Pancreas (tissue), 10 donors: ENCODE measurements around the gene POLR3A. TPM values are rescaled to one million over a fixed set of nuclear protein-coding genes. Genes with fewer than 3 reads are reported as not detected.
"Not testable (repeated sequence)": the region's sequence is repeated elsewhere in the genome, so short reads cannot be mapped to it uniquely, and the experiment has no call there.

Experiments
- ATAC-seq, 4 donors: fragments of 200-7000 bp; cut with Tn5 transposase; one replicate each; pipeline versions ENCODE4 v1.8.0 to v1.9.1; 2020; ENCODE audit warnings: mild to moderate bottlenecking in 4 of 4, moderate library complexity in 4 of 4
- DNase-seq, 6 donors: peaks; one replicate each; pipeline ENCODE4 v3.0.0-alpha.2; 2020
- FAIRE-seq: peaks from 2 replicates; lab custom pipeline; 2012; peaks lifted over from hg19 to GRCh38; lab: Jason Lieb, UNC
- H3K27ac ChIP-seq, 4 donors: fragments of 200-600 bp; sonication (generic); 1 replicate in 3 of 4; 2 replicates in 1 of 4; pipeline versions ENCODE4 v1.5.0 to v1.8.0; 2020
- H3K27me3 ChIP-seq, 4 donors: fragments of 200-600 bp; one replicate each; pipeline ENCODE4 v1.8.0; 2021
- H3K36me3 ChIP-seq, 3 donors: fragments of 200-600 bp; sonication (generic) in 1 of 3; one replicate each; pipeline versions ENCODE4 v1.5.0 to v1.8.0; 2020 to 2021
- H3K4me1 ChIP-seq, 3 donors: fragments of 200-600 bp; one replicate each; pipeline ENCODE4 v1.8.0; 2021
- H3K4me3 ChIP-seq, 4 donors: fragments of 200-600 bp; sonication (generic) in 2 of 4; one replicate each; pipeline versions ENCODE4 v1.5.0 to v1.8.0; 2020 to 2021
- H3K9me3 ChIP-seq, 4 donors: fragments of 200-600 bp; one replicate each; pipeline ENCODE4 v1.8.0; 2021
- CTCF ChIP-seq, 4 donors: fragments of 200-600 bp; sonication (generic) in 3 of 4; IDR thresholded peaks; one replicate each; pipeline versions ENCODE4 v1.5.0 to v1.8.0; 2021; ENCODE audit warnings: antibody characterized with exemption in 4 of 4
- WGBS, 2 donors: extraction: QIAGEN DNeasy Blood & Tissue Kit; methylation state at CpG; one replicate each; pipeline ENCODE4 v1.1.7; 2013; 5-methylcytosine and 5-hydroxymethylcytosine counted together
- intact Hi-C, 3 donors: fragments of 100-400 bp; cut with DNase I; formaldehyde crosslinking; loops; one replicate each; pipeline versions ENCODE4 v1.11.1 to v1.14.2; 2022
- polyA plus RNA-seq, 2 donors: library from polyadenylated mRNA; stranded (reverse); fragments of 200-250 nt; gene quantifications; one replicate each; pipeline ENCODE4 v1.2.3, GENCODE V29; 2013
- total RNA-seq, 6 donors: library from RNA; stranded (reverse); fragmentation: NEBNext Ultra II Directional in 4 of 6; extraction: Animal tissue kit (Norgen Biotek cat#: 25700) in 4 of 6; gene quantifications; one replicate each; pipeline versions ENCODE4 v1.2.1 to v1.2.4, GENCODE V29; 2021 to 2023
- donor health status: healthy with polysubstance abuse.
- donor health status: DM: no; HTN: no; CAD: no; lungs with moderate emphysema.
- donor health status: DM: no; HTN: no; CAD: no.
- donor health status: control.
- donor health status: control.
- donor health status: Bipolar disorder and iron deficiency.
- donor health status: DM: yes; HTN: yes; CAD: no.
- donor health status: DM: no; HTN: no; CAD: no.
- donor health status: DM: no; HTN: no; CAD: no.
- donor health status: DM: yes; HTN: yes; CAD: no.

The POLR3A gene
- 1 to 10 TPM; 4.5 to 7.4 (median 5.5) TPM for total RNA-seq
- 1 to 10 TPM; 4.0 to 5.9 TPM for polyA plus RNA-seq

- TF ChIP-seq CTCF (IDR thresholded peaks at IDR 0.05): peak; percentile 18 to 62 (median 32)
- WGBS, 2 donors: 0% methylated on average over 35 of the region's 35 CpGs
These were observed at the start of gene POLR3A for GRCh38 chr10:78029269-78030226. POLR3A (minus strand) TSS chr10:78029515; CDS start chr10:78029407, 108 bp downstream.

GRCh38 chr10:78078539-78079330 lies 49.4 kb upstream of the POLR3A start:
- 61 to 74% methylated on average over 4 of the region's 4 CpGs for WGBS, 2 donors

More at GRCh38 chr10:78029269-78030226, at the start of gene POLR3A:
- intact Hi-C loops: no loop called here
- ATAC-seq (peak; percentile 76 to 86 (median 80)), DNase-seq (peak; percentile 93 to 98 (median 94)), FAIRE-seq (no peak)
- H3K4me1 ChIP-seq: peaks cover 0 to 18% (median 11%) of the 10 kb centered on the region in 3 donors
- H3K27ac ChIP-seq: peak within 1 kb of the TSS; percentile 10 to 87 (median 50)
- H3K36me3 ChIP-seq: peaks cover 0 to 14% (median 9%) of the 10 kb centered on the region in 3 donors
- no peaks in the 10 kb centered on the region for H3K9me3 ChIP-seq
- H3K4me3 ChIP-seq: peak within 1 kb of the TSS; percentile 69 to 85 (median 81)
- H3K27me3 ChIP-seq: no peaks in the 10 kb centered on the region

GRCh38 chr10:78075806-78076205 lies 46.5 kb upstream of the POLR3A start:
- H3K9me3 ChIP-seq, DNase-seq, H3K27ac ChIP-seq, FAIRE-seq, H3K27me3 ChIP-seq, ATAC-seq, H3K36me3 ChIP-seq, H3K4me1 ChIP-seq, H3K4me3 ChIP-seq, intact Hi-C loops: not testable (repeated sequence)
- 94 to 96% methylated on average over 8 to 27 of the region's 29 CpGs for WGBS, 2 donors

More at GRCh38 chr10:78078539-78079330, 49.4 kb upstream of the POLR3A start:
- intact Hi-C loops: no loop called here
- DNase-seq: no peak
- no peak for FAIRE-seq
- no peaks in the 10 kb centered on the region for H3K9me3 ChIP-seq
- no peak overlapping the region for H3K27ac ChIP-seq
- no peaks in the 10 kb centered on the region for H3K27me3 ChIP-seq
- no peak overlapping the region for H3K4me3 ChIP-seq
- TF ChIP-seq CTCF (IDR thresholded peaks at IDR 0.05): no peak
- H3K4me1 ChIP-seq: no peaks in the 10 kb centered on the region
- ATAC-seq: no peak
- no peaks in the 10 kb centered on the region for H3K36me3 ChIP-seq

- Histone ChIP-seq H3K4me3 (no peak overlapping the region), H3K27ac (no peak overlapping the region), H3K27me3 (no peaks in the 10 kb centered on the region), H3K36me3 (no peaks in the 10 kb centered on the region), H3K4me1 (no peaks in the 10 kb centered on the region), H3K9me3 (no peaks in the 10 kb centered on the region)
- intact Hi-C loops: no loop called here
- no peak for ATAC-seq
- no peak for DNase-seq
- no peak for FAIRE-seq
- TF ChIP-seq CTCF (IDR thresholded peaks at IDR 0.05): no peak
These were observed 43.2 kb upstream of the POLR3A start for GRCh38 chr10:78072504-78072903.

GRCh38 chr10:78071857-78072179 lies 42.5 kb upstream of the POLR3A start:
- no peaks in the 10 kb centered on the region for H3K27me3 ChIP-seq
- no peaks in the 10 kb centered on the region for H3K4me1 ChIP-seq
- intact Hi-C loops: no loop called here
- 74 to 76% methylated on average over 4 of the region's 4 CpGs for WGBS, 2 donors
- H3K4me3 ChIP-seq: no peak overlapping the region
- H3K9me3 ChIP-seq: no peaks in the 10 kb centered on the region
- no peak for TF ChIP-seq CTCF (IDR thresholded peaks at IDR 0.05)
- no peak overlapping the region for H3K27ac ChIP-seq
- DNase-seq (no peak), ATAC-seq (no peak), FAIRE-seq (no peak)
- no peaks in the 10 kb centered on the region for H3K36me3 ChIP-seq
